Measurements from ENCODE around the gene TRAPPC6A.

The TRAPPC6A gene

GRCh38 chr19:45172611-45173208, 5.3 kb downstream of the TRAPPC6A start:
- ATAC-seq (no peak), DNase-seq (ENCODE audit: low spot score in 2 of 2) (no peak)
- Mint-ChIP-seq H3K27ac (peak overlapping the region; percentile 96), H3K4me1 (peaks cover 45% of the 10 kb centered on the region), H3K4me3 (peak overlapping the region; percentile 65), H3K36me3 (no peaks in the 10 kb centered on the region), H3K9me3 (no peaks in the 10 kb centered on the region)

- no peaks in the 10 kb centered on the region for H3K36me3 Mint-ChIP-seq
- peak overlapping the region; percentile 65 for H3K4me3 Mint-ChIP-seq
- H3K27ac Mint-ChIP-seq = peak overlapping the region; percentile 96
- ATAC-seq (peak; percentile 41), DNase-seq (ENCODE audit: low spot score in 2 of 2) (no peak)
- peaks cover 45% of the 10 kb centered on the region for H3K4me1 Mint-ChIP-seq
- no peaks in the 10 kb centered on the region for H3K9me3 Mint-ChIP-seq
Observed at GRCh38 chr19:45172173-45172572, 5.9 kb downstream of the TRAPPC6A start.

- H3K4me3 Mint-ChIP-seq = peak overlapping the region; percentile 65
- ATAC-seq (peak; percentile 88), DNase-seq (ENCODE audit: low spot score in 2 of 2) (no peak)
- peaks cover 45% of the 10 kb centered on the region for H3K4me1 Mint-ChIP-seq
- H3K9me3 Mint-ChIP-seq = no peaks in the 10 kb centered on the region
- no peaks in the 10 kb centered on the region for H3K36me3 Mint-ChIP-seq
- peak overlapping the region; percentile 96 for H3K27ac Mint-ChIP-seq
Observed at GRCh38 chr19:45171211-45171623, 6.8 kb downstream of the TRAPPC6A start.

- no peak for DNase-seq (ENCODE audit: low spot score in 2 of 2)
- Mint-ChIP-seq H3K36me3 (no peaks in the 10 kb centered on the region), H3K9me3 (no peaks in the 10 kb centered on the region), H3K4me1 (peaks cover 45% of the 10 kb centered on the region), H3K27ac (peak overlapping the region; percentile 96), H3K4me3 (peak overlapping the region; percentile 65)
- no peak for ATAC-seq
Observed at GRCh38 chr19:45170146-45171106, 7.6 kb downstream of the TRAPPC6A start.

- no peaks in the 10 kb centered on the region for H3K36me3 Mint-ChIP-seq
- ATAC-seq = no peak
- DNase-seq (ENCODE audit: low spot score in 2 of 2) = no peak
- peak overlapping the region; percentile 65 for H3K4me3 Mint-ChIP-seq
- H3K27ac Mint-ChIP-seq = peak overlapping the region; percentile 96
- H3K9me3 Mint-ChIP-seq = no peaks in the 10 kb centered on the region
- H3K4me1 Mint-ChIP-seq = peaks cover 47% of the 10 kb centered on the region
Observed at GRCh38 chr19:45169602-45170001, 8.4 kb downstream of the TRAPPC6A start.

GRCh38 chr19:45168767-45169351, 9.2 kb downstream of the TRAPPC6A start:
- no peak for DNase-seq (ENCODE audit: low spot score in 2 of 2)
- H3K4me3 Mint-ChIP-seq = no peak overlapping the region
- no peaks in the 10 kb centered on the region for H3K36me3 Mint-ChIP-seq
- no peaks in the 10 kb centered on the region for H3K9me3 Mint-ChIP-seq
- peak overlapping the region; percentile 96 for H3K27ac Mint-ChIP-seq
- no peak for ATAC-seq
- peaks cover 54% of the 10 kb centered on the region for H3K4me1 Mint-ChIP-seq

- no peaks in the 10 kb centered on the region for H3K9me3 Mint-ChIP-seq
- H3K36me3 Mint-ChIP-seq = no peaks in the 10 kb centered on the region
- H3K4me1 Mint-ChIP-seq = peaks cover 48% of the 10 kb centered on the region
- H3K27ac Mint-ChIP-seq = no peak overlapping the region
- H3K4me3 Mint-ChIP-seq = no peak overlapping the region
- ATAC-seq (no peak), DNase-seq (ENCODE audit: low spot score in 2 of 2) (no peak)
Observed at GRCh38 chr19:45166723-45167252, 11.2 kb downstream of the TRAPPC6A start.

GRCh38 chr19:45164577-45165335, 13.3 kb downstream of the TRAPPC6A start:
- peaks cover 27% of the 10 kb centered on the region for H3K4me1 Mint-ChIP-seq
- ATAC-seq = peak; percentile 86
- H3K36me3 Mint-ChIP-seq = no peaks in the 10 kb centered on the region
- no peaks in the 10 kb centered on the region for H3K9me3 Mint-ChIP-seq
- H3K27ac Mint-ChIP-seq = peak overlapping the region; percentile 85
- peak overlapping the region; percentile 41 for H3K4me3 Mint-ChIP-seq
- DNase-seq (ENCODE audit: low spot score in 2 of 2) = peak; percentile 43 to 77

- Mint-ChIP-seq H3K4me3 (peak overlapping the region; percentile 41), H3K27ac (peak overlapping the region; percentile 85), H3K36me3 (no peaks in the 10 kb centered on the region), H3K9me3 (no peaks in the 10 kb centered on the region), H3K4me1 (peaks cover 23% of the 10 kb centered on the region)
- ATAC-seq (no peak), DNase-seq (ENCODE audit: low spot score in 2 of 2) (no peak)
Observed at GRCh38 chr19:45163751-45164460, 14.1 kb downstream of the TRAPPC6A start.

GRCh38 chr19:45163156-45163555, 14.9 kb downstream of the TRAPPC6A start:
- peaks cover 20% of the 10 kb centered on the region for H3K4me1 Mint-ChIP-seq
- H3K36me3 Mint-ChIP-seq = no peaks in the 10 kb centered on the region
- DNase-seq (ENCODE audit: low spot score in 2 of 2) (no peak), ATAC-seq (no peak)
- no peaks in the 10 kb centered on the region for H3K9me3 Mint-ChIP-seq
- no peak overlapping the region for H3K4me3 Mint-ChIP-seq
- H3K27ac Mint-ChIP-seq = peak overlapping the region; percentile 85

GRCh38 chr19:45162608-45163143, 15.4 kb downstream of the TRAPPC6A start:
- no peak overlapping the region for H3K4me3 Mint-ChIP-seq
- no peak for DNase-seq (ENCODE audit: low spot score in 2 of 2)
- no peaks in the 10 kb centered on the region for H3K9me3 Mint-ChIP-seq
- H3K4me1 Mint-ChIP-seq = peaks cover 20% of the 10 kb centered on the region
- no peak for ATAC-seq
- H3K27ac Mint-ChIP-seq = peak overlapping the region; percentile 85
- no peaks in the 10 kb centered on the region for H3K36me3 Mint-ChIP-seq

- no peaks in the 10 kb centered on the region for H3K36me3 Mint-ChIP-seq
- H3K9me3 Mint-ChIP-seq = no peaks in the 10 kb centered on the region
- no peak overlapping the region for H3K4me3 Mint-ChIP-seq
- DNase-seq (ENCODE audit: low spot score in 2 of 2) (no peak), ATAC-seq (no peak)
- H3K4me1 Mint-ChIP-seq = peaks cover 20% of the 10 kb centered on the region
- no peak overlapping the region for H3K27ac Mint-ChIP-seq
Observed at GRCh38 chr19:45161738-45162607, 16.1 kb downstream of the TRAPPC6A start.

Data from stimulated activated effector memory CD8-positive, alpha-beta T cell treated with anti-CD3 and anti-CD28 coated beads, Interleukin-12 subunit alpha, Interleukin-12 subunit beta, amount 100 ng/mL, for 72 hours (primary cell).